Endodermal cell (in vitro differentiated cells): Measurements from ENCODE around the gene RIPPLY1. TPM values are rescaled to one million over a fixed set of nuclear protein-coding genes. Genes with fewer than 3 reads are reported as not detected.

Experiments used
- DNase-seq: peaks from one replicate; pipeline ENCODE4 v3.0.0-alpha.2; 2017
- H3K27ac ChIP-seq: 2 replicates; pipeline ENCODE4 v1.5.1; 2013; ENCODE audit warnings: mild to moderate bottlenecking, low read depth, low read length, moderate library complexity
- H3K27me3 ChIP-seq: 2 replicates; pipeline ENCODE4 v1.6.1; 2013; ENCODE audit warnings: mild to moderate bottlenecking, low read length, moderate library complexity; ENCODE audit not compliant: insufficient read depth, control insufficient read depth, poor library complexity, severe bottlenecking
- H3K36me3 ChIP-seq: 2 replicates; pipeline ENCODE4 v1.7.0; 2013; ENCODE audit warnings: mild to moderate bottlenecking, low read length, moderate library complexity; ENCODE audit not compliant: control insufficient read depth, insufficient read depth
- H3K4me1 ChIP-seq: one replicate; pipeline ENCODE4 v1.7.0; 2013; ENCODE audit warnings: low read length; ENCODE audit not compliant: control insufficient read depth, insufficient read depth
- H3K4me3 ChIP-seq: 2 replicates; pipeline ENCODE4 v1.5.1; 2013; ENCODE audit warnings: mild to moderate bottlenecking, low read length, moderate library complexity
- H3K9ac ChIP-seq: 2 replicates; pipeline ENCODE4 v1.6.1; 2013; ENCODE audit warnings: mild to moderate bottlenecking, low read length, moderate library complexity; ENCODE audit not compliant: poor library complexity, severe bottlenecking; ENCODE audit errors: extremely low read depth
- H3K9me3 ChIP-seq: 2 replicates; pipeline ENCODE4 v1.6.1; 2013; ENCODE audit warnings: mild to moderate bottlenecking, low read length, moderate library complexity; ENCODE audit not compliant: control insufficient read depth
- H3K27ac Mint-ChIP-seq: 2 replicates; pipeline ENCODE4 v1.8.0; 2020; ENCODE audit warnings: mixed read lengths
- H3K27me3 Mint-ChIP-seq: 2 replicates; pipeline ENCODE4 v1.8.0; 2021; ENCODE audit warnings: mild to moderate bottlenecking, mixed read lengths; ENCODE audit not compliant: insufficient read depth
- H3K36me3 Mint-ChIP-seq: 2 replicates; pipeline ENCODE4 v1.8.0; 2020; ENCODE audit warnings: low read depth, mixed read lengths
- H3K4me1 Mint-ChIP-seq: 2 replicates; pipeline ENCODE4 v1.8.0; 2020; ENCODE audit warnings: mixed read lengths
- H3K4me3 Mint-ChIP-seq: 2 replicates; pipeline ENCODE4 v1.8.0; 2020; ENCODE audit warnings: mild to moderate bottlenecking, moderate library complexity, mixed read lengths
- H3K9me3 Mint-ChIP-seq: 2 replicates; pipeline ENCODE4 v1.8.0; 2020; ENCODE audit warnings: mild to moderate bottlenecking, mixed read lengths
- CTCF ChIP-seq: fragments of 200-600 bp; sonication (generic); conservative IDR thresholded peaks from 2 replicates; pipeline ENCODE4 v1.5.0; 2021; ENCODE audit warnings: antibody characterized with exemption, mild to moderate bottlenecking
- WGBS, 2 experiments: methylation state at CpG; one replicate each; pipeline versions ENCODE4 v1.1.5 to v1.1.7; 2013; ENCODE audit warnings: missing lambda C conversion rate in 2 of 2, mixed read lengths in 1 of 2; ENCODE audit not compliant: insufficient coverage in 1 of 2, insufficient read length in 1 of 2; 5-methylcytosine and 5-hydroxymethylcytosine counted together
- total RNA-seq, 2 donors: library from RNA; stranded (reverse); fragmentation: NEBNext Ultra II Directional in 1 of 2; extraction: Animal tissue kit (Norgen Biotek cat#: 25700) in 1 of 2; gene quantifications; 2 replicates in 1 of 2; 3 replicates in 1 of 2; pipeline ENCODE4 v1.2.1, GENCODE V29; 2021

RIPPLY1 gene
- total RNA-seq, 2 donors from 2014 or later: not detected

GRCh38 chrX:106931831-106932491 lies 28.8 kb upstream of the RIPPLY1 start:
- no peak for DNase-seq
- no peak for TF ChIP-seq CTCF
- H3K4me1 ChIP-seq: peaks cover 8% of the 10 kb centered on the region
- H3K9me3 ChIP-seq: no peaks in the 10 kb centered on the region
- no peak overlapping the region for H3K9ac ChIP-seq
- no peak overlapping the region for H3K4me3 ChIP-seq
- H3K36me3 ChIP-seq: no peaks in the 10 kb centered on the region
- H3K27me3 ChIP-seq: no peaks in the 10 kb centered on the region
- H3K36me3 Mint-ChIP-seq: no peaks in the 10 kb centered on the region
- peaks cover 4% of the 10 kb centered on the region for H3K27me3 Mint-ChIP-seq
- WGBS, 2 experiments: 100% methylated on average over 3 of the region's 3 CpGs; no CpG with 5 or more reads in 1 of the 2 experiments
- no peak overlapping the region for H3K27ac ChIP-seq
- no peak overlapping the region for H3K4me3 Mint-ChIP-seq
- H3K27ac Mint-ChIP-seq: no peak overlapping the region
- H3K4me1 Mint-ChIP-seq: peaks cover 18% of the 10 kb centered on the region
- peaks cover 31% of the 10 kb centered on the region for H3K9me3 Mint-ChIP-seq

GRCh38 chrX:106928227-106928626 lies 25.1 kb upstream of the RIPPLY1 start:
- H3K27me3 Mint-ChIP-seq: peaks cover 4% of the 10 kb centered on the region
- no peak overlapping the region for H3K4me3 Mint-ChIP-seq
- TF ChIP-seq CTCF: no peak

GRCh38 chrX:106927700-106928099 lies 24.6 kb upstream of the RIPPLY1 start:
- no peaks in the 10 kb centered on the region for H3K9me3 ChIP-seq
- H3K9ac ChIP-seq: no peak overlapping the region
- 87% methylated on average over 3 to 5 of the region's 5 CpGs for WGBS, 2 experiments
- Mint-ChIP-seq H3K27ac (no peak overlapping the region), H3K9me3 (peaks cover 19% of the 10 kb centered on the region), H3K27me3 (peaks cover 4% of the 10 kb centered on the region), H3K4me3 (no peak overlapping the region), H3K36me3 (no peaks in the 10 kb centered on the region), H3K4me1 (peaks cover 4% of the 10 kb centered on the region)
- no peaks in the 10 kb centered on the region for H3K4me1 ChIP-seq
- TF ChIP-seq CTCF: no peak
- H3K27ac ChIP-seq: no peak overlapping the region
- H3K4me3 ChIP-seq: no peak overlapping the region
- no peak for DNase-seq
- H3K27me3 ChIP-seq: no peaks in the 10 kb centered on the region
- H3K36me3 ChIP-seq: no peaks in the 10 kb centered on the region

More at GRCh38 chrX:106928227-106928626, 25.1 kb upstream of the RIPPLY1 start:
- H3K27ac ChIP-seq: no peak overlapping the region
- H3K4me3 ChIP-seq: no peak overlapping the region
- 100% methylated on average over 1 to 4 of the region's 4 CpGs for WGBS, 2 experiments
- Mint-ChIP-seq H3K4me1 (peaks cover 9% of the 10 kb centered on the region), H3K36me3 (no peaks in the 10 kb centered on the region), H3K27ac (no peak overlapping the region), H3K9me3 (peaks cover 20% of the 10 kb centered on the region)
- no peaks in the 10 kb centered on the region for H3K27me3 ChIP-seq
- no peaks in the 10 kb centered on the region for H3K36me3 ChIP-seq
- H3K4me1 ChIP-seq: peaks cover 4% of the 10 kb centered on the region
- no peak for DNase-seq
- no peak overlapping the region for H3K9ac ChIP-seq
- H3K9me3 ChIP-seq: no peaks in the 10 kb centered on the region
